ENCODE results near the gene FRMD4A.

FRMD4A gene

DNA sequence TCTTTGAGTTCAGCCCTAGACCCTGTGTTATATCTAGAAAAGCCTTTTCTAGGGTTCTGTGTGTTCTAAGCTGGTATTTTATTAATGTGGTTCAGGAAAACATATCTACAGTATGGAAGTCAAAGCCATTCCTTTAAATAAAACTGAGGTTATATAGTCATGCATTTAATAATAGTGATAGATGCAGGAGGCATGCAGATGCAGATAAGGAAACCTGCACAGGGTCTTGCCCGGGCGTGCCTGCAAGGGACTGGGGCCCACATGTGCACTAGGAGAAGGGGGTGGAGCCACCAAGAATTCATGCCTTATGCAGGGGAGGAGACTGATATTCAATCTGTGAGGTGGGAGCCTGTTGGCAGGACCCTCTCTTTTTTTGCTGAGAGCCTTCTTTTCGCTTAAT, 572.4 kb downstream of the FRMD4A start:
- no peak for DNase-seq (ENCODE audit: low read depth, low spot score)

DNA sequence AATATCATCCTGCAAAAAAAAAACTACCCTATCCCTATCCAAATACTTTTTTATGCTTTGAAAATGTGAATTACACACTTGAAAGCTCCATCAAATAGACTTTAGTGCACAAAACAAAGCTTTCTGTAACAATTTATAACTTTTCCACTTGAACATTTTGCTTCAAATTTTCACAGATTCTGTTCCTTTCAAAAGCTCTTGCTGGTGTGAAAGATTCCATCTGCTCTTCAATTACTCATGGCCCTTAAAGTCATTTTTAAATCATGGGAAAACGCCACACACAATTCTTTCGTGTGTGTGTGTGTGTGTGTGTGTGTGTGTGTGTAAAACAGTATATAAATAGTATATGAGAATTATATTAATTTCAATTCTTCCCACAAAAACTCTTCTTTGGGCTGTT, 576.4 kb downstream of the FRMD4A start:
- DNase-seq (ENCODE audit: low read depth, low spot score): no peak

DNA sequence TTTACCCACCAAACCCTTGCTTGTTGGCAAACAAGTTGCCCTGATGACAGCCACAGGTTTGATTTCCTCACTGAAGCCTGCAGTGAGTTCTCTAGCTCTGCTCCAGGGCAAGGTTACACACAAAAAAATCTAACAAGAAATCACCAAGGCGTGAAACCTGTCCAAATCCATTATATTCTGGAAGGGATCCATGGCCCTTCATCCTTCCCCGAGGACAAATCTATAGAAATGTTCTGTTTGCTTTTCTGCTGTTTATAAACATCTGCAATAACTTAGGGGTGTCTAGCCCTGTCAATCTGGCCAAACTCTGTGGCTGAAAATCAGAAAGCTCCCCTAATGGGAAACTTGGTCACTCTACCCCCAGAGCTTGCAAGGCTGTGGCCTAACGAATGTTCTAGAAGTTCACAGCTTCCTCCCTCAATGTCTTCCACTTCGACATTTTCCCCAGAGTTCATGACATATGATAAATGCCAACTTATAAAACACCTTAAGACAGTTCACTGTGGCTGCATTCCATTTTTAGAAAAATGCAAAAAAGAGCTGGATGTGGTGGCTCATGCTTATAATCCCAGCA, 579.4 kb downstream of the FRMD4A start:
- no peak for DNase-seq (ENCODE audit: low read depth, low spot score)

DNA sequence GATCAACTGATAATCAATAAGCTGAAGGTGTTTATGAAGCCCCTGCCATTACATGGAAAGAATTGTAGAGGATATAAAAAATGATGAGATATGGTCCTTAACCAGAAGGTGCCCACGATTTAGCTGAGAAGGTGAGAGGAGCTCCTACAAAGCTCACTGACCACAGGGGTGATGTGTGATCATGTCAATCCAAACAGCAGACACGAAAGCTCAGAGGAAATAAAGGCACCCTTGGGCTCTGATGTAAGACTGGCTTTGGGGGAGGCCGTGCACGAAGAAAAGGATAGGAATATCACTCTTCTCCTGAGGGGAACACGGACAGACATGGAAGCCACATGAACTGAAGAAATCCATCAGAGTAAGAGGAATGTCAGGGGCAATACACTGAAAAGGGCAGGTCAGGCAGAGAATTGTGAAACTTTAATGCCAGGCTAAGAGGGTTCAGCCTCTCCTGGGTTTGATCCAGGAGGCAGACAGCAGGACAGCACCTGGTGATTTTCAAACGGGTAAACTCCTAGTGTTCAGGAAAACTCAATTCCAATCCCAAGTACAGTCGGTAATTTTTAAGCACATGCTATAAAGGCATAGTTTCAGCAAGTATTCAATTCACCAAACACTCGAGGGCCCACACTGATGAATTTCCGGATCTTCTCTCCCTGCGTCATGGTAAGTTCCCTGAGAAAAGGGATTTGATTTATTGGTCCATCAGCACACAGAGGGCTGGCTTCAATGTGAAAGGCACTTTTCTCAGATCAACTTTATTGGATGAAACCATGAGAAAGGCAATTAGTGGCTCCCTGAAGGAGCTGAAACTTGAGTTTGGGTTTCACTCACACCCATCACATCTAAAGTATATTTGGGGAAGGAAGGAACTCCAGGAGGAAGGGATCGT, 580.2 kb downstream of the FRMD4A start:
- DNase-seq (ENCODE audit: low read depth, low spot score): no peak

DNA sequence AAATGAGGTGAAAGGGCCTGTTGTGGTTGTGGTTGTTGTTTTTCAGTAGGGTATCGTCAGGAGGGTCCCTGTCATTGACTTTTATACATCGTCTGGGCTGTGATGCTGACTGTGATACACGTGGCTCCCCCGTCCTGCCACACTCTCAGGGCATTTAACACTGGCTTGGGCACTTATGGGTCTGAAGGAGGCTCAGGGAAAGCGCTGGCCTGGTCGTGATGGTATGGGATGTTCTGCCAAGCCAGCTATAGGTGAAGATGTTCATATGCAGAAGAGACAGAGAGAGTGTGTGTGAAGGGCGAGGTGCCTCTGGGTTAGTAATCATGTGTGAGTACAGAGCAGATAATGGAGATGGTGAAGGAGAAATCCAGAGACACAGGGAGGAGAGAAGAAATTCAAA, 585.5 kb downstream of the FRMD4A start:
- DNase-seq (ENCODE audit: low read depth, low spot score): no peak

DNA sequence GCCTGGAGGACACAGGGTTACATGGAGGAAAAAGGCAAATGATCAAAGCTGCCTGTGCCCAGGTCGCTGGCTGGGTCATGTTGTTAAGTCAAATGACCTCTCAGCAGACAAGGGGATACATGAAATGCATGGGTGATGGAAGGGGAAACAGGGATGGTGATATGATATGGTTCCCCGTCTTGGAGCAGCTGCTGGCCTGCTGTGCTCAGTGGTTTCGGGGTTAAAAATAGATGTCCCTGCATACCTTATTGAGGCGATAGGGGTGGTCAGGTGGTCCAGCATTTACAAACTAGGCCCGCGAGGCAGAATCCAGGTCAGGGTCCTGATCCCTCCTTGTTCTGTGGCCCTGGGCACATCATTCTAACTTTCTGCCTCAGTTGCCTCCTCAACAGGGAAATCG, 586.8 kb downstream of the FRMD4A start:
- DNase-seq (ENCODE audit: low read depth, low spot score): no peak

DNA sequence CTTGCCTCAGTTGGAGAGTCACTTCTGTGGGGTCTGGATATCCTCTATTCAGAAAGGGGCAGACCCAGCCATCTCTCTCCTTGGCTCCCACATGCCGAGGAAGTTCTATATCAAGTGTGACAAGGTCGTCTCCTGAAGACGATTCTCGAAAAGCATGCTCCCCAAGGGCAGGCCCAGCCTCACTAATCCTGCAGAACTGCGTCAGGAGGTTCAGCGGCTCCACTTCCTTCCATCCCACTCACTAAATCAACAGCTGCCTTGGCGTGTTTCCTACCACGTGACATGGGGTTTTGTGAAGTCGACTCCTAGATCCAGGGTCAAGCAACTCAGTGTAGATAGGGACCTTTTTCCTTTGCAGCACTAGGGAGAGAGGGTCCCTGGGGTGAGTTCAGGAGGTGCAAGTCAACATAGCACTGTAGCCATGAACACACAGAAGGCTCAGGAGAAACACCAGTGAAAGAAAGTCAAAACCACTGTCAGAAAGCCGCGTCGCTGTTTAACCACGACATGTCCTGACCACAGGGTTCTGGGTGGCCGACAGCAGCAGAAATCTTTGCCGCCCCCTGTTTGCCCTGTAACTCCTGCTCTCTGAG, 587.5 kb downstream of the FRMD4A start:
- DNase-seq (ENCODE audit: low read depth, low spot score): no peak

DNA sequence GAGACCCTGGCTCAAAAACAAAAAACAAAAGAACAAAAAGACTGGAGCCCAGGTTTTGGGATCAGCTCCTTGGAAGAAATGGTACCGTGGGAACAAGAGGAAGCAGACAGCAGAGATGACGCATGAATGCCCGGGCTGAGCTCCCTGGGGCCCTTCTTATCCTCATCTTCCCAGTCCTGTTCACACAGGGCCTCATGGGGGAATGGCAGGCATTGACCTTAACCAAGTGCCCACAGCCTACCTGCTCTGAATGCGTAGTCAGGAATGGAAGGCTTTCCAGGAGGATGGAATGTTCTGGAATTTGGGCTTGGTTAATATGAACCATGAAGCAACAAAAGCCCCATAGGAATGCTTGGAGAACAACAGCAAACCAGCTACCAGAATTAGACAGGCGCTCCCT, 589.3 kb downstream of the FRMD4A start:
- no peak for DNase-seq (ENCODE audit: low read depth, low spot score)

DNA sequence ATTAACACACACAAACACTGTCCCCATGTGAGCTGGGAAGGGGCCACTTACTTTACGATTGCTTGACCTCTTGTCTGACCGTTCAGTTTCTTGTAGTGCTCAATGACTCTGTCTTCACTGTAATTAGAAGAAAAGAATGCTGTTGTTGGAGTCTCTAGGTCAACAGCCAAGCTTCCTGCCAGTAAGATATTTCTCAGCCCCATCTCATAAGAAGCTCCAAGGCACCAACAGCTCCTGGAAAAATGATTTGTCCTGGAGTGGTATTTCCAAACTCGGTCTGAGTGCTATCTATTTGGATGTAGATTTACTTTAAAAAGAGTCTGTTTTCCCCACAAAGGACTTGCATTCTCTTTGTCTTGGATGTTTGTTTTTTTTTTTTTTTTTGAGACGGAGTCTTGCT, 590.3 kb downstream of the FRMD4A start:
- DNase-seq (ENCODE audit: low read depth, low spot score): no peak

DNA sequence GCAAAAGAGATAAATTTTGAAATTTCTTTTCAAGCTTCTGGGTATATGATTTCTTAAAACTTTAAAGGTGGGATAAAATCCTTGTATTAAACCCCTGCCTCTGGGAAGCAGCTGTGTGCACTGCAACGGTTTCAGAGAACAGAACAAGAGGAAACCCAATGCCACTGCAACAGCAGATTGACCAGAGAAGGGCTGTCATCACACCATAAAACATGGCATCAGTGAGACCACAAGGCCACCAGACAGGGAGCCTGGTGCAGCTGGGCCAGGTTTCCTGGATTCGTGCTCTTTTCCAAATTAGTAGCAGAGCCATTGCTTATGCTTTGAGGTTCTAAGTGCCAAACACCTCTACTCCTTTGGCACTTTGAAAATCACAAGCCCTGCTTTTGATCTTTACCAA, 591.5 kb downstream of the FRMD4A start:
- DNase-seq (ENCODE audit: low read depth, low spot score): no peak

DNA sequence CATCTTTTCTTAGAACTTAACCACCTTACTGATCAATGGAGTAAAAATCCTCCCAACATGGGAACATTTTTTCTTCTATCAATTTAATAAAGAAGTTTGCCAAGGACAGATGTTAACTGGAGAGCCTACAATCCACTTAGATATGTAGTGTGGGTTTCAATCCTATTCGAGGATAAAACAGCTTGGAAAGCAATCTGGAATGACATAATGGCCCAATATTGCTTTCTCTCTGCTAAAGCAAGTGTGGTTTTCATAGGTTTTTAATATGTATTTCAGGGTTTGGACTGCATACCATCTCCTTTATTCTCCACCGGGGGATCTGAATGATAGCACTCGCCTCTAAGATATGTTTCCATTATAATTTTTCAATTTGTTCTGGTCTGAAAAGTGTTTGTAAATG, 594.2 kb downstream of the FRMD4A start:
- no peak for DNase-seq (ENCODE audit: low read depth, low spot score)

DNA sequence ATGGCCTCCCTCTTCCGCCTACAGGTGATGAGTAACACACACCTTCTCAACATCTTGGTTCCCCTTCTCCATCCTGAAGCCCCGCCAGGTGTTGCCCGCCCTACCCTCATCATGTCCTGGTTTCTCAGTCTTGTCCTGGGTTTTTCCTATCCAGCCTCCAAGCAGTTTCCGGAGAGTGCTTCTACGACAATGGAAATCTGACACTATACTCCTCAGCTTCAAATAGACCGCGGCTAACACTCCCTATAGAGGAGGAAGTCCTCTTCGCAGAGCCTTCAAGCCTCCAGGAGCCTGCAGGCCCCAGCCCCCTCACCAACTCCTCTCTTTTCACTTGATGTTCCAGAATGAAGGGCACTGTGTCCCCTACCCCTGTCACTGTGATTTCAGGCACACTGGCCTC, 596.6 kb downstream of the FRMD4A start:
- no peak for DNase-seq (ENCODE audit: low read depth, low spot score)

DNA sequence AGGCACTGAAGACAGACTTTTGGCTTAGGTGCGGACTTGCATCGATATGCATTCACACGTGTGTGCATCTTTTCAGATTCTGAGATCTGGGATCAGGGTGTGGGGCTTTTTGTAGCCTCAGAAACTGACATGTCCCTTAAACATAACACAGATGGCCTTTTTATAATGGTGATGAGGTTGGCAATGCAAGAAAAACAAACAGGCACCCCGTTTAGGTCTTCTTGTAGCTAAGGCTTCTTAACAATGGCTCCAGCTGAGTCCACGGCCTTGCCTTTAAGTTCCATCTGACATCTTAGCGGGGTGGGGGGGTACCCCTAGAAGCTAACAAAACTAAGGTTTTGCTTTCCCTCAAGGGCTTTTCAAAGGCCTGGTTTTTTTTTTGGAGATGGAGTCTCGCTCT, 597.7 kb downstream of the FRMD4A start:
- DNase-seq (ENCODE audit: low read depth, low spot score): no peak

DNA sequence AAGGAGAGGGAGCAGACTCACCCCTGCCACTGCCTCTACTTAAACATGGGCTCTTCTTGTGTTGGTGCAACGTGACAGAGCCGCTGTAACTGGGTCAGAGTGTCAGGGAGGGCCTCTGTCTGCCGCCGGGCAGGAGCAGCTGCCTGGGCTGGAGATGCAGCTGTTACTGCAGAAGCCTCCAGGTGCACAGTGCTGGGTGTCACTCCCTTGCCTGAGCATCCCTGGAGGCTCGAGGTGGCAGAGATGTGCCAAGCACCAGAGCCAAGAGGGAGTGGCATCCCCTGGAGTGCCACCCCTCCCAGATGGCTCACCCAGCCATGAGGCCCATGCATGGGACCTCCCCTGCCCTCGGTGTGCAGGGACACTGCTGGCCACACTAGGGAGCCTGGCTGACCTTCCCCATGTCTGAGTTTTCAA, 598.3 kb downstream of the FRMD4A start:
- no peak for DNase-seq (ENCODE audit: low read depth, low spot score)

DNA sequence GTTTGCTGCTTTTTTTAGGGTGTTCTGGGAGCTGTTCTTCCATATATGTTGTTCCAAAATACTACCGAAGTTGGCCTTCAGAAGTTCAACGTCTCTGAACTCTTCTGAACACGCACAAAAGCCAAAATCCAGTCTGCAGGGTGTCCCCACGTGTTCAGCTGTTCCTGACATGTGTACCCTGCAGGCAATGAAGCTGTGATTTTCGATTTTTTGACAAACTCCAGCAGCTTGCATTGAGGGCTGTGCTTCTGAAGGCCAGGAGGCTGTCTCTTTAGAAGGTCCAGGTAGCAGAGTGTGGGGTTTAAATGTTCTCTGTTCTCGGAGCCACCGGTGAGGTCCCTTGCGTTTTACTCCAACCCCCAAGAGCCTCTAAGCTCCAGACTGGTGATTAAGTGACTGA, 598.9 kb downstream of the FRMD4A start:
- no peak for DNase-seq (ENCODE audit: low read depth, low spot score)

DNA sequence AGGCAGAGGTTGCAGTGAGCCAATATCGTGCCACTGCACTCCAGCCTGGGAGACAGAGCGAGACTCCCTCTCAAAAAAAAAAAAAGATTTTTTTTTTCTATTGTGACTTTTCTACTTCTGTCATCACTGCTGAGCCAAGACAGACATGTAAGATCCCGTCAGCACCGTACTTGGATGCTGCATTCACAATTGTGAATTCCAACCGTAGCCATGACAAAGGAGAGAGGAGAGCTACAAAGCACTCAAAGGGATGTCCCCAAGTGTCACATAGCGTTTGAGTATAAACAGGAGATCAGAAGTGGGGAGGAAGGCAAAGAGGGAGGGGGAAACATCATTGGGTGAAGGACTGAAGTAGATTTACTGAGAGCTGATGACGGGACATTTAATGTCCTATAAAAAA, 599.8 kb downstream of the FRMD4A start:
- no peak for DNase-seq (ENCODE audit: low read depth, low spot score)

DNA sequence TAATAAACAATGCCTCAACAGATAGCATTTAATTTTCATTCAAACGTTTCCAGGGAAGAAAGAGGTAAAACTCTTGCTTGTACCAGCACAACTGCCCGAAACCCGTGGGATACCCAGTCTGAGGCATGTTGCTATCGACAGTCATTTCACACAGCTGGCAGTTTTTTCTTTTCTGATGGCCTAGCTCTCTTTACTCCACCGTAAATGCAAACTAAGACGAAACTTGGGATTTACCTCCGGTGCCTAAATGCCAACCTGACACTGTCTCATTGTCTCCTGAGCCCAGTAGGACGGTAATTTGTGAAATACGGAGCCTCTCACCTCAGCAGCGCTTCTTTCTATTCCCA, 600.4 kb downstream of the FRMD4A start:
- DNase-seq (ENCODE audit: low read depth, low spot score): no peak

DNA sequence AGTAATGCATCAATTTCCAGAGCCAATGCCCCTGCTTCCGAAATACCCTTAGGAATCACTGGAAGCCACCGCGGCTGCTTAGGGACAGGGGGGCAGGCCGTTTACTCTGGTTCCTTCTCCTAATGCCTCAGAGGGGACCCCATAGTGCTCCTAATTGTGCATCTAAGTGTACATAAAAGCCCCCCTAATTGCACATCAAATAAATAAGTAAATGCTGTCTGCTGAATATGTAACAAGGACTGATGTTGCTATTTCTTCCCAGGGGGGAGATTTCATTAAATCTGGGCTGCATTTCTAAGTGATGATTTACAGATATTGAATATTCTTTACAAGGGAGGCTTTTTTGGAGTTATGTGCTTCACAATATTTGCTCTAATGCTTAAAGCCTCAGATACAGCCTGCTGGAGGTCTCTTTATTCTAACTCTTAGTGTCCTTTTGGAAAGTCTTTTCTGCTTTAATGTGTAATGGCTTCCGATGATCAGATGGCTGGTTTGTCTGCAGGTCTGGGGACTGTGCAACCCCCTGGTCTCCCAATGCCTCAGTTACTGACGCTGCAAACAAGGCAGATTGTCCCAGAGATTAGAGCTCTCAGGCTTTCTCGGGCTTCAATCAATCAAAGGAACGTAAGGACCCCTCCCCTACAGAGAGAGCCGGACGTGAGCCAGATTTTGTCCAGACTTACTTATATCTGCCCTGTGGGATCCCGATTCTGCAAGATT, 601.0 kb downstream of the FRMD4A start:
- no peak for DNase-seq (ENCODE audit: low read depth, low spot score)

DNA sequence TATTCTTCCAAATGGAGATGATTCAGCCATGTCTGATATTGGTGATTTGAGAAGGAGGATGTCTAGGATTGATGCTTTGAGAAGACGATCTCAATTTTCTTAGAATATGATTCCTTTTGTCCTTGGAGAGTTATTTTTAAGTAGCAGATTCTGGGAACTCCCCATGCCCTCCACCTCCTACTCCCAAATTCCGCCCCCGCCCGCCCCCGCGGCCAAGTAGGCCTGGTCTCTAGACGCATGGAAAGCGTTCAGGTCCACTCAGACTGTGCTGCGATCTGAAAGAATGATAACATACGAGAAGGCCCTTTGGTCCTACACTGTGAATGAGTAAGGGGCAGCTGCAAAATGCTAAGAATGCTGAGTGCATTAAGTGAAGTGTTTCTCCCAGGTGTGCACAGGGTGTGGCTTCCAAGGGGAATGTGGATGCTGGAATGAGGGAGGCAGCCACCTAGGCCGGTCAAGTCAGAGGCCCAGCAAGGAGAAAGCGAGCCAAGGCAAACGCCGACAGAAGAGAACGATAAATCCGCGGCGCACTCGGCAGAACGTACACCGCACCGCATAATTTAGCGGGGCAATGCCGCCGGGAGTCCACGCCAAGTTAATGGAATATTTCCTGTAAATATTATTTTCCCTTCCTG, 601.7 kb downstream of the FRMD4A start:
- no peak for DNase-seq (ENCODE audit: low read depth, low spot score)

DNA sequence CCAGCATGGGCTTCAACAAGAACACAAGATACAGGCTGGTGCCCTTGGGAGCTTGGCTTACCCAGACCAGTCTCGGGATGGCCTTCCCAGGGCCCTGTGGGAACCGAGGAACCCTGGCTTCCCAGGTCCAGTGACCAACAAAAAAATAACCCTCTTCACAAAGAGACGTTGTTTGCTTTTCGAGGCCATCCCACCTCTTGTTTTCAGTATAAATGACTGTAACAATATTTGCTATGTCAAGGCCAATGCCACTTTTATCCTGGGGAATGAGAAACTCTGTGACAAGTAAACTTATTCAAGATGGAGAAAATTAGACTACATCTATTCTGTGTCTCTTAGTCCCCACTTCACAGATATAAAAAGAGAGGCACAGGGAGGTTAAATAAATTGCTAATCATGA, 605.1 kb downstream of the FRMD4A start:
- DNase-seq (ENCODE audit: low read depth, low spot score): no peak

DNA sequence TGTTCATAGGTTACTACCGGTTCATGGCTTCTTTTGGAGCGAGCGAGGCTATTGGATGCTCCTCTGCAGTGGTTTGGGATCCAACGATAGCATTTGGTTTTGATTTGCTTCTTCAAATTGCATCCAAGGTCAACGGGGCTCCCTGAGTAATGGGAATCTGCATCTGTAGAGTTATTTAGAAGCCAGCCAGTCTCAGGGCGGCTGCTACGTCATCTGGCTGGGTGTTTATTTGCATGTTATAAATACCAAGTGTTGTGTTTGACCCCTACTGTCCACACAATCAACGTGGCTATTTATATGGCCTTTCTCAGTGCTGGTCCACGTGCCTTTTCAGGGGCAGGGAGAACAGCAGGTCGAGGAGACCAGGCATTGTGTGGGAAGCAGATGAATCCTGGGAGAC, 606.2 kb downstream of the FRMD4A start:
- no peak for DNase-seq (ENCODE audit: low read depth, low spot score)

Measured in activated naive CD8-positive, alpha-beta T cell treated with anti-CD3 and anti-CD28 coated beads, Interleukin-2, amount 50 U/mL, for 16 hours (primary cell).